NCI-H226 (cell line): ENCODE results near the gene PRLHR.
A peak's percentile ranks its signal among the peaks of the same experiment; 100 is the strongest.

Experiments
- DNase-seq: peaks from one replicate; pipeline ENCODE4 v3.0.0-alpha.2; 2015

PRLHR gene

DNA sequence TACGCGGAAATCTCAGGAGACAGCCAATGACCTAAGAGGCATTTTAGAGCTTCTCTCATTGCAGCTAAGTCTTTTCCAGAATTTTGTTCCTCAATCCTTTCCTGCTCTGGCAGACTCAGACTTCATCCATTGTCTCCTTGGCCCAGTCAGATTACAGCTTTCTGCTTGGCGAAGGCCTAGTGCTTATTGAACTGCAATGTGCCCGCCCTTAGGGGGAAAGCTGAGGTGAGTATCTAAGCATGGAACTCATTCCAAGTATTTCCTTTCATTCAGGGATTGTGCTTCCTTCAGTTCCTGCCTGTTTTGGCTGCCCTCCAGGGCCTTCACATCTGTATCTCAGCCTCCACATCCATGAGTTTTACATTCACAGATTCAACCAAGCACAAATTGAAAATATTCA is 37.5 kb downstream of the PRLHR start:
- no peak for DNase-seq

DNA sequence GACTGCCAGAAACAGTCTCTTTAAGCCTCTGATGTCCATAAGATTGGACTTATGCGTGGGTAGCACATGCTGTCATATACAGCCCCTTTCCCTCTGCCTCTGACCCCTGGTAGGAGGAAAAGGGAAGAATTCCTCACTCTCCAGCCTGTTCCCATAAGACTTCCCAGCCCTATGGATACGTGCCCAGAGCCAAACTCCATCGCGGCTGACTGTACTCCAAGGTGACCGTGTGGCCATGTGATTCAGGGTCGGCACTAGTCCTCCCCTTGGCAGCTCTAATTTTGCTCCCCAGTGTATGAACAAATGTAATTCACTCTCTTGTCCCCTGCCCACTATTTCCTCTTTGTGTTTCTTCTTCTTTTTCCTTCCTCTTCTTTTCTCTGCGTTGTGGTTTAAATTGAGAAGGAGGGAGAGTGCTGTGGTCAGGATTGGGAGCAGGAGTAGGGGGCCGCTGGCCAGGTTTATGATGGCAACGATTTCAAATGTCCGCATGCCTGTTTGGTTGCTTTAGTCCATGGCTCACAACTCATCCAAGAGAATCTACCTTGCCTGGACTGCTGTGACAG is 43.8 kb downstream of the PRLHR start:
- no peak for DNase-seq

DNA sequence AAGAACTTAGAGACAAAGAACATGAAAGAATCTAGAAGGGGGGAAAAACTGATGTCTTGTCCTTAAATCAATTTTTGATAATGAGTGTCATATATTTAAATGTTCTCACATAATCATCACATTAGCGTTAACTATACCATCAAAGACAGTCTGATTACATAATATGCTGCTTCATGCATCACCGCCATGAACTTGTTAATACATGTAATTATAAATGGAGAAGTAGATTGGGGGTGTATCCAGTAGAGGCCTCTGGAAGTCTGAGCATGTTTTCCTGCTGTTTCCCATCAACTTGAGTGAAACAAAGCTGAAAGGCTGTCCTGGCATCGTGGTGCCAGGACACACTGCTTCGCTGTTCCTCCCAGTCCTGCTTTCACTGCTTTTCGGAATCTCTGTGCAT is 48.2 kb downstream of the PRLHR start:
- no peak for DNase-seq

DNA sequence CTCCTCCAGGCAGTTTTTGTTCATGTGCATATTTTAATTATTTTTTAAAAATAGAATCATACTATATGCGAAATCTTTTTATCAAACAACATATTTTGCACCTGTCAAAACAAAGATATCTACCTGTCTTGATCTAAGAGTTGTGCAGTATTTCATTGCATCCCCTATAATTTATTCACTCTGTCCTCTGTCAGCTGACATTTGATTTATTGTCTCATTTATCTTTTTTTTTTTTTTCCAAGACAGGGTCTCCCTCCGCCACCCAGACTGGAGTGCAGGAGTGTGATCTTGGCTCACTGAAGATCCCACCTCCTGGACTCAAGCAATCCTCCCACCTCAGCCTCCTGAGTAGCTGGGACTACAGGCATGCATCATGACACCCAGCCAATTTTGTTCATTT is 49.0 kb downstream of the PRLHR start:
- no peak for DNase-seq

DNA sequence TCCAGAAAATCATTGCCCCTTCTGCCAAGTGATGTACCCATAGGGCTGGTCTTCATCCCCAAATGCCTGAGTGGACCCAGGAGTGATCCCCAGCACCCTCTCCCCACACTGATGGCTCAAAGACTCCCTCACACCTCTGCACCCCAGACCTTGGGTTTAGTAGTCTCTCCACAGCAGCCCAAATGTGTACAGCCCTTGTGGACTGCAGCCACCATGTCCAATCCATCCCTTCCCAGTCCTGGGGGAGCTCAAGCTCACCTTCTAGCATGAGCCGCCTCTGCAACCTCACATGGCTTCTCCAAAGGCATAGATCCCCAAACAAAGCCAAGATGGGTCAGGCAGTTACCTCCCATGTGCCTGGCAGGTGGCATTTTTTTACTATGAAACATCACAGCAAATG is 50.1 kb downstream of the PRLHR start:
- no peak for DNase-seq

DNA sequence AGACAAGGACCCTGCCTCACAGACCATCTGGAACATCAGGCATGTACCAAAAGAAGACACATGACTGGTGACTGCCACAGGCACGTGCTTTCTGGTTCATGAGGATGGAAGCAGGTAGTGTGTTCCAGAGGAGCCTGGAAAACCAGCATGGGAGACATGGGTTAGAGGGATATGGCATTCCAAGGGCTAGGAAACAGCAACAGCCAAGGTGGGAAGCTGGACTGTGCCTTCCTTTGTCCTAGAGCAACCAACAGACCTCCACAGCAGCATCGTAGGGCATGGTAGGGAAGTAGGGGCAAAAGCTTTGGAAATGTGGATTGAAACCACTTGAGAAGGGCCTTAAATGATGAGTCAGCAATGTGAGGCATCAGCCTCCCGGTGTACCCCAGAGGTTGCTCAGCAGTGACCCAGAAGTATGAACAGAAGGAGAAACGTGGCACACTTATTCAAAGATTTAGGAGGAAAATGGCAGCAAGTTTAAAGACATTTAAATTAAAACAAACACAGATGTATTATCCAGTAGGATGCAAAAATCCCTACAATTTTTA is 51.0 kb downstream of the PRLHR start:
- no peak for DNase-seq

DNA sequence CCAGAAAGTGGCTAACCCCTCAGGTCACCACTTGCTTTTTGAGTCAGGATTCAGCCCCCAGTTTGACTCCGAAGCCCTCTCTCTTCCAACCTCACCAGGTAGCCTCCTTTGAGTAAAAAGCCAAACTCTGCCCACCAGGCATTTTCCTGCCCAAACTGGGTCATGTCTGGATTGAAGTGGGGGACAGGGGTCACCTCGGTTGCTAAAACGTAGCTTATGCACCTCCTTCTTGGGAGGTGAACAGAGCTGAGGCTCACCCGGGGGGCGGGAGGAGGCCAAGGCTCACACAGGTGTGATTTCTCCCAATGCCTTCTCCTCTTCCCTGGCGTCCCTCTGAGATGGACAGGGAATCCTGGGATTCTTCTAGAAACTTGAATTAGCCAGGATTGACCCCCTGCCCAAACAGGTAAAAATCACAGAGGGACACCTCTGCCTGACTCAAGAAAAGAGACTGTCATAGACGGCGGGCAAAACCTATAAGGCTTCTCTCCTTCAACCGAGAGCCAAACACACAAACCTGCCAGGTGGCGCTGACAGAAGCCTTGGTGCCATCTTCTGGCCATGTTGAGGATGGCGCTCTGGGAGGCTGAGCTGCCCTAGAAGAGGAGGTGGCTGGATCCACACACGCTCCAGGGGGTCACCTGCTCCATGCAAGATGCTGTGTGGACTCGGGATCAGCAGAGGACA is 51.6 kb downstream of the PRLHR start:
- DNase-seq, result peak; percentile 6

DNA sequence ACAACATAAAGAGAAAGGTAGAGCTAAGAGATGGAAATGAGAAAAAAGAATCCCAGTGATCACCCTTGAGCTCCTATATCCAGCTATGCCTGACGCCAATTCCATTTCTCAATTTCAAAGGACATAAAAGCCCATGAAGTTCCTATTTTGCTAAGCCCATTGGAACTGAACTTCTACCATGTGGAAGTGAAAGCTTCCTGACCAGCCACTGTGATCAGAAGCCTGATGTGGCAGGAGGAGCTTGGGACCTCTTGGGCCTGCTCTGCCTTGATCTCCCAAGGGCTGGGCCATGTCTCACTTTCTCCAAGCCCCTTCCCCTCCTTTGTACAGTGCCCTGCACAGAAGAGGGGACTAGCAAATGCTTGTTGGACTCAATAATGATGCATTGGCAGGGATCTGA is 52.7 kb downstream of the PRLHR start:
- DNase-seq, result no peak

DNA sequence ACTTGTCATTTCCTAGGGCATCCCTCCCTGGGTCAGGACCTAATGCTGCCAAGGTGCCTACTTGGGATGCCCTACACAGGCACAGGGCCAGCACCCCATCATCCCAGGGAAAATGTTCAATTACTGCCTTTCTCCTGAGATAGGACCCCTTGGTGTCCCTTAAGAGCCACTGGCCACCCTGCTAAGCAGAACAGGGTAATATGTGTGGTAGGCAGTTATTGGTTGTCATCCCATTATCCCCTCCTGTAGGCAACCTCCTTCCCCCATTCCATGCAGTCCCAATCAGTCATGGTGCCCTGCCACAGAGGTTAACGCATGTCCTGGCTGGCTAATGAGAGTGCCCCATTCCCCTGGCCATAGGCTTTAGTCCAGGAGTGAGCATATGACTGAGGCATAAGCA is 53.2 kb downstream of the PRLHR start:
- DNase-seq, result no peak

DNA sequence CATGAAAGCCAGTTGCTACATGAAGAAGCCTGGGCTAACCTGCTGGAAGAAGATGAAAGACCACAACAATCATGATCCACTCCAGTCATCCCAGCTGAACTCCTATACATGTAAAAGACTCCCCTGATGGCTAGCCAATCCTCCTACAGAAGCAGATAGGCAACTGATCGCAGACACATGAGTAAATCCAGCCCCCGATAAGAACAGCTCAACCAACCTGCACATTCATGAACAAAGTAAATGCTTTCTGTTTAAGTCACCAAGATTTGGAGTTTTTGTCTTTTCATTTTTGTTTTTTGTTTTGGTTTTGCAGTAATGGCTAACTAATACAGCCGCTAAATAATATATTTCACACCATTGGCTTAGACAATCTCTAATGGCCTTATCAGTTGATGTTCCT is 53.7 kb downstream of the PRLHR start:
- no peak for DNase-seq
